B cell (primary cell): ENCODE measurements around the gene ZDHHC19. TPM values are rescaled to one million over a fixed set of nuclear protein-coding genes. Genes with fewer than 3 reads are reported as not detected.

ENCODE experiments used
- ATAC-seq: fragments of 200-7000 bp; cut with Tn5 transposase; one replicate; pipeline ENCODE4 v1.10.0; 2021; ENCODE audit warnings: low read depth, mild to moderate bottlenecking, moderate number of reproducible peaks, moderate library complexity
- CTCF ChIA-PET: fragments of 350-600 bp; sonication (Branson Sonifier 250); formaldehyde crosslinking; loops from one replicate; lab custom pipeline; 2021; ENCODE audit warnings: antibody characterized with exemption, inconsistent platforms; lab: Charles Lee
- POLR2A ChIA-PET: fragments of 350-600 bp; sonication (Branson Sonifier 250); formaldehyde crosslinking; loops from one replicate; lab custom pipeline; 2021; ENCODE audit warnings: antibody characterized with exemption; lab: Charles Lee
- DNase-seq: peaks from one replicate; pipeline ENCODE4 v3.0.0; 2013
- H2AFZ ChIP-seq: 2 replicates; pipeline ENCODE4 v1.6.1; 2012; ENCODE audit warnings: mild to moderate bottlenecking, low read depth, low read length; ENCODE audit not compliant: insufficient read depth, poor library complexity, severe bottlenecking
- H3K27ac ChIP-seq, 2 donors: 1 replicate in 1 of 2; 2 replicates in 1 of 2; pipeline ENCODE4 v1.5.1; 2012 to 2013; ENCODE audit warnings: low read length in 2 of 2, mild to moderate bottlenecking in 2 of 2, moderate library complexity in 1 of 2
- H3K27me3 ChIP-seq, 4 experiments: fragments of 200-600 bp in 1 of 4; sonication (generic) in 1 of 4; replicated peaks in 1 of 4; 1 replicate in 2 of 4; 2 replicates in 2 of 4; pipeline versions ENCODE4 v1.6.1 to v1.7.0; 2013 to 2016; ENCODE audit warnings: low read length in 3 of 4, mild to moderate bottlenecking in 2 of 4, mixed read lengths in 1 of 4, moderate library complexity in 1 of 4; ENCODE audit not compliant: insufficient read depth in 4 of 4, control insufficient read depth in 3 of 4; ENCODE audit errors: control extremely low read depth in 1 of 4
- H3K36me3 ChIP-seq, 2 experiments: replicated peaks in 1 of 2; 1 replicate in 1 of 2; 2 replicates in 1 of 2; pipeline versions ENCODE4 v1.6.1 to v1.7.1; 2013; ENCODE audit warnings: low read length in 1 of 2; ENCODE audit not compliant: insufficient read depth in 2 of 2, control insufficient read depth in 1 of 2; ENCODE audit errors: control extremely low read depth in 1 of 2, extremely low read depth in 1 of 2
- H3K4me1 ChIP-seq, 2 donors: fragments of 200-600 bp in 1 of 2; sonication (generic) in 1 of 2; 1 replicate in 1 of 2; 2 replicates in 1 of 2; pipeline versions ENCODE4 v1.5.1 to v1.6.1; 2013 to 2017; ENCODE audit warnings: low read length in 2 of 2; ENCODE audit not compliant: control insufficient read depth in 2 of 2, insufficient read depth in 2 of 2
- H3K4me2 ChIP-seq: replicated peaks from 2 replicates; pipeline ENCODE3; 2012; ENCODE audit warnings: mild to moderate bottlenecking, low read depth, low read length; ENCODE audit not compliant: poor library complexity, severe bottlenecking
- H3K4me3 ChIP-seq, 5 experiments: fragments of 200-600 bp in 1 of 5; sonication (generic) in 1 of 5; 1 replicate in 3 of 5; 2 replicates in 2 of 5; pipeline versions ENCODE4 v1.5.1 to v1.7.0; 2011 to 2016; ENCODE audit warnings: low read length in 4 of 5, mild to moderate bottlenecking in 4 of 5, low read depth in 2 of 5, control low read depth in 1 of 5, moderate library complexity in 1 of 5; ENCODE audit not compliant: insufficient read depth in 1 of 5; ENCODE audit errors: control extremely low read depth in 1 of 5, extremely low read depth in 1 of 5
- H3K79me2 ChIP-seq: fragments of 200-600 bp; sonication (generic); one replicate; pipeline ENCODE4 v1.6.0; 2016; ENCODE audit warnings: low read length; ENCODE audit not compliant: control insufficient read depth, insufficient read depth
- H3K9ac ChIP-seq: fragments of 200-600 bp; sonication (generic); 2 replicates; pipeline ENCODE4 v1.6.1; 2017; ENCODE audit warnings: mild to moderate bottlenecking, low read length, moderate library complexity
- H3K9me3 ChIP-seq, 3 donors: one replicate each; pipeline versions ENCODE4 v1.6.1 to v1.7.1; 2013; ENCODE audit warnings: low read length in 2 of 3; ENCODE audit not compliant: control insufficient read depth in 2 of 3, insufficient read depth in 1 of 3; ENCODE audit errors: control extremely low read depth in 1 of 3
- H4K20me1 ChIP-seq: 2 replicates; pipeline ENCODE4 v1.6.0; 2012; ENCODE audit warnings: mild to moderate bottlenecking, low read length; ENCODE audit not compliant: insufficient read depth, control insufficient read depth, poor library complexity, severe bottlenecking
- H3K27ac Mint-ChIP-seq: one replicate; pipeline ENCODE4 v1.8.0; 2021; ENCODE audit warnings: mixed read lengths
- H3K27me3 Mint-ChIP-seq: one replicate; pipeline ENCODE4 v1.8.0; 2021; ENCODE audit warnings: mixed read lengths
- H3K4me1 Mint-ChIP-seq: one replicate; pipeline ENCODE4 v1.8.0; 2021; ENCODE audit warnings: mixed read lengths
- H3K4me3 Mint-ChIP-seq: one replicate; pipeline ENCODE4 v1.8.0; 2021; ENCODE audit warnings: mixed read lengths
- H3K9me3 Mint-ChIP-seq: one replicate; pipeline ENCODE4 v1.8.0; 2022; ENCODE audit warnings: mixed read lengths; ENCODE audit not compliant: insufficient read depth
- CTCF ChIP-seq: fragments of 200-600 bp; IDR thresholded peaks from one replicate; pipeline ENCODE4 v1.8.0; 2022; ENCODE audit warnings: antibody characterized with exemption, mild to moderate bottlenecking
- EZH2 ChIP-seq: IDR thresholded peaks from 2 replicates; pipeline ENCODE4 v1.6.1; 2012; ENCODE audit warnings: borderline replicate concordance, low read depth, mild to moderate bottlenecking, moderate library complexity, low read length; ENCODE audit not compliant: insufficient read depth, poor library complexity, severe bottlenecking
- WGBS: methylation state at CpG from one replicate; pipeline ENCODE4 v1.1.5; 2013; ENCODE audit warnings: missing lambda C conversion rate; ENCODE audit not compliant: insufficient coverage; 5-methylcytosine and 5-hydroxymethylcytosine counted together
- intact Hi-C: fragments of 100-400 bp; cut with micrococcal nuclease; formaldehyde crosslinking; loops from one replicate; pipeline ENCODE4 v1.10.0; 2022
- polyA plus RNA-seq: library from polyadenylated mRNA; depleted of rRNA; stranded (reverse); fragments of >200 nt; gene quantifications from 2 replicates; pipeline ENCODE4 v1.2.3, GENCODE V29; 2012
- total RNA-seq, 2 donors: library from RNA; stranded (reverse); fragments of 120-200 nt in 1 of 2; gene quantifications; 1 replicate in 1 of 2; 2 replicates in 1 of 2; pipeline versions ENCODE4 v1.2.3 to v1.2.4, GENCODE V29; 2013 to 2022

Gene ZDHHC19
- total and polyA plus RNA-seq, 2 donors (not counting 1 experiment from before 2014, with no cell fraction given), result 0.91 to 6.0 TPM

GRCh38 chr3:196260784-196261183 is 49.6 kb upstream of the ZDHHC19 start:
- POLR2A ChIA-PET, result no interaction called here
- H3K79me2 ChIP-seq, result peaks cover 14% of the 10 kb centered on the region
- H3K27ac Mint-ChIP-seq, result no peak overlapping the region

GRCh38 chr3:196255776-196256175 is 44.6 kb upstream of the ZDHHC19 start:
- ChIA-PET CTCF (interaction anchor here (0.6 to 1.4 kb wide), 5 partner anchors 65 to 252 kb away, joined by 3 to 4 read pairs (median 3); no protein-coding TSS in a partner anchor), POLR2A (no interaction called here)
- DNase-seq (no peak), ATAC-seq (no peak)
- H3K9me3 ChIP-seq, result peaks cover 0 to 4% (median 0%) of the 10 kb centered on the region in 3 donors
- H3K36me3 ChIP-seq, result peaks cover 9 to 14% of the 10 kb centered on the region in 2 experiments
- no peak overlapping the region for H3K27ac ChIP-seq
- Mint-ChIP-seq H3K27me3 (no peaks in the 10 kb centered on the region), H3K4me1 (peaks cover 8% of the 10 kb centered on the region), H3K9me3 (peaks cover under 1% of the 10 kb centered on the region), H3K4me3 (no peak overlapping the region), H3K27ac (no peak overlapping the region)
- H3K4me1 ChIP-seq, result no peaks in the 10 kb centered on the region
- H3K4me3 ChIP-seq, result no peak overlapping the region
- H3K9ac ChIP-seq, result no peak overlapping the region
- peaks cover 6% of the 10 kb centered on the region for H3K79me2 ChIP-seq
- H2AFZ ChIP-seq, result no peak overlapping the region
- TF ChIP-seq CTCF, result no peak
- no peak for TF ChIP-seq EZH2
- no CpG with 5 or more reads among the region's 1 CpG for WGBS
- no peak overlapping the region for H3K4me2 ChIP-seq
- intact Hi-C loops, result loop anchor here (10.0 kb wide), 2 partner anchors 99 to 429 kb away; no protein-coding TSS in a partner anchor
- H4K20me1 ChIP-seq, result no peaks in the 10 kb centered on the region
- no peaks in the 10 kb centered on the region for H3K27me3 ChIP-seq

More at GRCh38 chr3:196260784-196261183, 49.6 kb upstream of the ZDHHC19 start:
- no peak overlapping the region for H3K4me2 ChIP-seq
- H3K4me1 ChIP-seq, result no peaks in the 10 kb centered on the region
- Mint-ChIP-seq H3K4me3 (no peak overlapping the region), H3K4me1 (no peaks in the 10 kb centered on the region), H3K27me3 (no peaks in the 10 kb centered on the region), H3K9me3 (peaks cover 3% of the 10 kb centered on the region)
- DNase-seq, result no peak
- peaks cover 5 to 16% of the 10 kb centered on the region in 2 experiments for H3K36me3 ChIP-seq
- no peaks in the 10 kb centered on the region for H3K9me3 ChIP-seq
- no peak for ATAC-seq
- WGBS, result 100% methylated on average over 1 of the region's 4 CpGs
- no peak for TF ChIP-seq CTCF
- no peak for TF ChIP-seq EZH2
- no peaks in the 10 kb centered on the region for H3K27me3 ChIP-seq
- CTCF ChIA-PET, result interaction anchor here (1.8 kb wide), 1 partner anchor 8 kb away, joined by 8 read pairs; no protein-coding TSS in a partner anchor
- no peak overlapping the region for H2AFZ ChIP-seq
- H3K4me3 ChIP-seq, result no peak overlapping the region
- intact Hi-C loops, result no loop called here
- H4K20me1 ChIP-seq, result no peaks in the 10 kb centered on the region
- no peak overlapping the region for H3K9ac ChIP-seq
- H3K27ac ChIP-seq, result no peak overlapping the region
